H1 (cell line): ENCODE measurements around the gene ARHGAP22. TPM values are rescaled to one million over a fixed set of nuclear protein-coding genes. Genes with fewer than 3 reads are reported as not detected.

Experiments
- CTCF ChIA-PET: fragments of 300-600 bp; sonication (Branson Sonifier 250); formaldehyde crosslinking; loops from one replicate; lab custom pipeline; 2021; ENCODE audit not compliant: partially characterized antibody; lab: Charles Lee
- POLR2A ChIA-PET: fragments of 300-600 bp; sonication (Branson Sonifier 250); formaldehyde crosslinking; loops from one replicate; lab custom pipeline; 2021; ENCODE audit warnings: inconsistent platforms; ENCODE audit not compliant: partially characterized antibody; lab: Charles Lee
- DNase-seq, 2 experiments: peaks; one replicate each; pipeline versions ENCODE4 v3.0.0 to v3.0.0-alpha.2; 2010 to 2022; ENCODE audit warnings: low spot score in 2 of 2, low read depth in 1 of 2, mixed read lengths in 1 of 2
- FAIRE-seq: peaks from 2 replicates; lab custom pipeline; 2011; peaks lifted over from hg19 to GRCh38; lab: Jason Lieb, UNC
- H2AFZ ChIP-seq: 2 replicates; pipeline ENCODE4 v1.8.1; 2012; ENCODE audit warnings: low read length, inconsistent platforms
- H2AK5ac ChIP-seq: 2 replicates; pipeline ENCODE4 v1.6.1; 2013; ENCODE audit warnings: low read depth, low read length
- H2BK120ac ChIP-seq: replicated peaks from 2 replicates; pipeline ENCODE3; 2013; ENCODE audit warnings: low read depth, low read length, inconsistent platforms
- H2BK12ac ChIP-seq: 2 replicates; pipeline ENCODE4 v1.6.1; 2013; ENCODE audit warnings: low read depth, low read length
- H2BK15ac ChIP-seq: 2 replicates; pipeline ENCODE4 v1.6.1; 2013; ENCODE audit warnings: low read length
- H2BK20ac ChIP-seq: 2 replicates; pipeline ENCODE4 v1.6.1; 2013; ENCODE audit warnings: low read length
- H2BK5ac ChIP-seq: 2 replicates; pipeline ENCODE4 v1.6.1; 2013; ENCODE audit warnings: low read depth, low read length
- H3K14ac ChIP-seq: 2 replicates; pipeline ENCODE4 v1.6.1; 2013; ENCODE audit warnings: inconsistent platforms; ENCODE audit not compliant: insufficient read length
- H3K18ac ChIP-seq: 2 replicates; pipeline ENCODE4 v1.6.1; 2013; ENCODE audit warnings: low read length; ENCODE audit errors: extremely low read depth
- H3K23ac ChIP-seq: 2 replicates; pipeline ENCODE4 v1.6.1; 2013; ENCODE audit warnings: inconsistent platforms; ENCODE audit not compliant: insufficient read length
- H3K23me2 ChIP-seq: 2 replicates; pipeline ENCODE4 v1.6.1; 2013; ENCODE audit warnings: low read depth, low read length
- H3K27ac ChIP-seq: 2 replicates; pipeline ENCODE4 v1.6.1; 2011; ENCODE audit warnings: low read depth, low read length, inconsistent platforms
- H3K27me3 ChIP-seq, 4 experiments: replicated peaks in 1 of 4; 1 replicate in 1 of 4; 2 replicates in 3 of 4; pipeline versions ENCODE4 v1.6.1 to v1.8.1; 2011 to 2013; ENCODE audit warnings: low read length in 3 of 4, mild to moderate bottlenecking in 3 of 4, inconsistent platforms in 2 of 4, mixed read lengths in 2 of 4, moderate library complexity in 1 of 4; ENCODE audit not compliant: control insufficient read depth in 3 of 4, insufficient read depth in 3 of 4; ENCODE audit errors: extremely low read depth in 1 of 4
- H3K36me3 ChIP-seq, 4 experiments: 2 replicates each; pipeline versions ENCODE4 v1.6.1 to v1.8.1; 2011 to 2013; ENCODE audit warnings: mild to moderate bottlenecking in 4 of 4, low read length in 3 of 4, moderate library complexity in 2 of 4, control low read depth in 1 of 4, inconsistent platforms in 1 of 4; ENCODE audit not compliant: insufficient read depth in 4 of 4, control insufficient read depth in 2 of 4
- H3K4ac ChIP-seq: replicated peaks from 2 replicates; pipeline ENCODE3; 2013; ENCODE audit warnings: low read length, low read depth, mixed read lengths, inconsistent platforms; ENCODE audit not compliant: insufficient read length
- H3K4me1 ChIP-seq, 4 experiments: replicated peaks in 1 of 4; 1 replicate in 1 of 4; 2 replicates in 3 of 4; pipeline versions ENCODE4 v1.6.1 to v1.8.1; 2011 to 2013; ENCODE audit warnings: low read length in 3 of 4, inconsistent platforms in 2 of 4, mixed read lengths in 1 of 4; ENCODE audit not compliant: insufficient read depth in 4 of 4, control insufficient read depth in 3 of 4
- H3K4me2 ChIP-seq, 2 experiments: 2 replicates each; pipeline versions ENCODE4 v1.6.1 to v1.8.1; 2011 to 2013; ENCODE audit warnings: low read depth in 2 of 2, low read length in 2 of 2, control low read depth in 1 of 2, inconsistent platforms in 1 of 2, mild to moderate bottlenecking in 1 of 2; ENCODE audit not compliant: insufficient read depth in 1 of 2
- H3K4me3 ChIP-seq, 4 experiments: fragments of 200-600, 300-600 bp in 1 of 4; sonication (generic), shearing (Covaris generic), sonication (Bioruptor Twin) in 1 of 4; 2 replicates each; pipeline versions ENCODE4 v1.5.1 to v1.8.1; 2011 to 2016; ENCODE audit warnings: low read length in 4 of 4, low read depth in 3 of 4, control low read depth in 2 of 4, inconsistent platforms in 2 of 4, mild to moderate bottlenecking in 2 of 4, mixed read lengths in 1 of 4, moderate library complexity in 1 of 4; ENCODE audit not compliant: insufficient read depth in 2 of 4; ENCODE audit errors: extremely low read depth in 1 of 4
- H3K56ac ChIP-seq: replicated peaks from 2 replicates; pipeline ENCODE3; 2013; ENCODE audit warnings: low read depth, mild to moderate bottlenecking, mixed read lengths, low read length, inconsistent platforms; ENCODE audit not compliant: insufficient read length
- H3K79me1 ChIP-seq: 2 replicates; pipeline ENCODE4 v1.6.1; 2013; ENCODE audit warnings: low read depth, low read length, control low read depth
- H3K79me2 ChIP-seq, 2 experiments: 2 replicates each; pipeline versions ENCODE4 v1.6.1 to v1.8.1; 2012 to 2013; ENCODE audit warnings: low read length in 2 of 2, mild to moderate bottlenecking in 2 of 2, inconsistent platforms in 1 of 2; ENCODE audit not compliant: insufficient read depth in 2 of 2, control insufficient read depth in 1 of 2
- H3K9ac ChIP-seq, 4 experiments: replicated peaks in 1 of 4; 1 replicate in 1 of 4; 2 replicates in 3 of 4; pipeline versions ENCODE4 v1.6.1 to v1.8.1; 2011 to 2013; ENCODE audit warnings: low read depth in 3 of 4, low read length in 3 of 4, control low read depth in 2 of 4, mild to moderate bottlenecking in 2 of 4, moderate library complexity in 2 of 4, inconsistent platforms in 1 of 4; ENCODE audit errors: extremely low read depth in 1 of 4
- H3K9me3 ChIP-seq, 2 experiments: 2 replicates each; pipeline versions ENCODE4 v1.6.1 to v1.8.1; 2012 to 2013; ENCODE audit warnings: mild to moderate bottlenecking in 2 of 2, moderate library complexity in 2 of 2, control low read depth in 1 of 2, inconsistent platforms in 1 of 2, low read depth in 1 of 2, low read length in 1 of 2, mixed read lengths in 1 of 2; ENCODE audit not compliant: insufficient read depth in 2 of 2
- H4K20me1 ChIP-seq, 2 experiments: replicated peaks in 1 of 2; 2 replicates each; pipeline versions ENCODE3 to v1.8.1; 2011 to 2013; ENCODE audit warnings: inconsistent platforms in 2 of 2, low read length in 2 of 2, mild to moderate bottlenecking in 1 of 2; ENCODE audit not compliant: insufficient read depth in 2 of 2, control insufficient read depth in 1 of 2
- H4K5ac ChIP-seq: 2 replicates; pipeline ENCODE4 v1.6.1; 2013; ENCODE audit warnings: low read length, low read depth, mixed read lengths, inconsistent platforms; ENCODE audit not compliant: insufficient read length
- H4K8ac ChIP-seq: 2 replicates; pipeline ENCODE4 v1.8.0; 2013; ENCODE audit warnings: mild to moderate bottlenecking, moderate library complexity, low read length, inconsistent platforms; ENCODE audit not compliant: insufficient read depth; ENCODE audit errors: extremely low read depth
- H4K91ac ChIP-seq: replicated peaks from 2 replicates; pipeline ENCODE3; 2013; ENCODE audit warnings: low read length, mixed read lengths, inconsistent platforms; ENCODE audit not compliant: insufficient read length
- WGBS, 2 experiments: shearing (Covaris generic) in 1 of 2; methylation state at CpG; one replicate each; pipeline versions ENCODE4 v1.1.6 to v1.1.7; 2013 to 2015; ENCODE audit warnings: low lambda C conversion rate in 2 of 2, mixed read lengths in 2 of 2, inconsistent platforms in 1 of 2, low coverage in 1 of 2, missing lambda C conversion rate in 1 of 2; ENCODE audit not compliant: insufficient replicate concordance in 2 of 2, insufficient coverage in 1 of 2, insufficient read length in 1 of 2; ENCODE audit errors: extremely low coverage in 1 of 2, missing lambda C conversion rate in 1 of 2; 5-methylcytosine and 5-hydroxymethylcytosine counted together
- polyA plus RNA-seq, 7 experiments: library from polyadenylated mRNA; depleted of rRNA in 3 of 7; stranded (reverse) in 5 of 7; unstranded in 2 of 7; fragments of >200 nt in 5 of 7; fragments of 200-250 nt in 2 of 7; gene quantifications; 1 replicate in 5 of 7; 2 replicates in 1 of 7; 4 replicates in 1 of 7; pipeline versions ENCODE4 v1.2.1 to v1.2.3, GENCODE V29; 2011 to 2013; ENCODE audit warnings: missing spikeins in 2 of 7, mixed read lengths in 2 of 7
- total RNA-seq: library from RNA; stranded (reverse); fragmentation: NEBNext Ultra II Directional; extraction: Animal tissue kit (Norgen Biotek cat#: 25700); gene quantifications from 2 replicates; pipeline ENCODE4 v1.2.1, GENCODE V29; 2021

ARHGAP22 gene
- total and polyA plus RNA-seq, 2 of the 8 experiments (the other 6 are each of a cell fraction or from before 2014, with no cell fraction given) = 3.6 to 11.2 TPM

DNA sequence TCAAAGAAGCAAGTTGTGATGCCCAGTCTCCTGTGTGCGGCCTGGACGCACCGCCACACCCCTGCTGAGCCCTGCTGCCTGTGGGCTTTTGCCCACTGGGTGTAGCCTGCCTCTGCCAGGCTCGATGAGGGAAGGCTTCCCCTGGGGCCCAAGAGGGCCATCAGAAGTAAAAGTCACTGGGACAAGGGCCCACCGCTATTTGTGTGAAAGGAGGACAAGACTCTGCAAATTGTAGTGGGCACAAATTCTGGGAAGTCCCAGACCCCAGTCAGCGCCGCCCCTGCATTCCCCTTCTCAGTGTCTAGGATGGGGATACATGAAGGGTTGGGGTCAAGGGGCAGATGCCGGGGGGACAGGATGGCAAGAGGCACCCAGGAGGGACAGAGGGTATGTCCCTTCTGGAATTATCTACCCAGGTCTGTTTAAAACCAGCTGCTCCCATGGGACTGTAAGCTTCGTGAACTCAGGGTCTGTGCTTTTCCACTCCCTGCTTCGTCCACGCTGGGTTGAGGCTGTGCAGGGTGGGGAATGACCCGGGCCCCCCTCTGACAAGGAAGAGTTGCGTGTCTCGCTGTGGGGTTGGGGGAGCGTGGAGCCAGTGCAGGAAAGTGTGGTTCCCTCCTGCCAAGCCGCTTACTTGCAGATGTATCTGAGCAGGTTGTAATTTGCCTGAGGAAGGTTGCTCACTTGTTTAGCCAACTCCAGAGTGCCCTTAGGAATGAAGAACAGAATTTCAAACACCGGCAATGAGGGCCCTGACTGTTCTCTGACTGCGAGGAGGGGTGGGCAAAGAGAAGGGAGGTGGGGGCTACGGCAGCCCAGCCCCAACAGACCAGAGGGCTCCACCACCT, 151.2 kb downstream of the ARHGAP22 start:
- no peaks in the 10 kb centered on the region; the same call in 1 of the 2 replicates for H3K79me1 ChIP-seq
- H3K79me2 ChIP-seq = no peaks in the 10 kb centered on the region
- H3K27ac ChIP-seq = no peak overlapping the region
- 92% methylated on average over 17 of the region's 19 CpGs; no CpG with 5 or more reads in 1 of the 2 experiments for WGBS, 2 experiments
- no peak overlapping the region for H2BK15ac ChIP-seq
- H3K56ac ChIP-seq = no peak overlapping the region
- peaks cover 0 to 5% (median 2%) of the 10 kb centered on the region in 4 experiments; a peak in 4 of 7 replicates for H3K4me1 ChIP-seq
- DNase-seq (peak in 1 of 2 experiments; percentile 35), FAIRE-seq (no peak)
- H3K4me2 ChIP-seq = no peak overlapping the region
- no peaks in the 10 kb centered on the region for H3K27me3 ChIP-seq
- no peak overlapping the region for H4K91ac ChIP-seq
- no peak overlapping the region for H3K4ac ChIP-seq
- no peak overlapping the region for H3K14ac ChIP-seq
- no peak overlapping the region for H3K4me3 ChIP-seq
- no peaks in the 10 kb centered on the region; a peak in 1 of 8 replicates for H3K36me3 ChIP-seq
- H3K9ac ChIP-seq = no peak overlapping the region
- H4K8ac ChIP-seq = peak overlapping the region; percentile 51; the same call in 1 of the 2 replicates
- ChIA-PET CTCF (interaction anchor here (0.6 to 12.6 kb wide), 8 partner anchors 8 to 184 kb away, joined by 3 to 112 read pairs (median 4); no protein-coding TSS in a partner anchor), POLR2A (no interaction called here)
- H2BK12ac ChIP-seq = no peak overlapping the region
- peaks cover 4% of the 10 kb centered on the region in 2 experiments for H4K20me1 ChIP-seq
- no peak overlapping the region for H2BK120ac ChIP-seq
- H3K18ac ChIP-seq = no peak overlapping the region
- H3K9me3 ChIP-seq = no peaks in the 10 kb centered on the region
- H2BK20ac ChIP-seq = no peak overlapping the region
- no peak overlapping the region for H2AFZ ChIP-seq
- H2AK5ac ChIP-seq = no peak overlapping the region
- H4K5ac ChIP-seq = no peak overlapping the region
- H2BK5ac ChIP-seq = no peak overlapping the region
- peaks cover 2% of the 10 kb centered on the region; the same call in 1 of the 2 replicates for H3K23me2 ChIP-seq
- H3K23ac ChIP-seq = no peak overlapping the region
